ENCODE data around the gene EMCN.

- TF ChIP-seq POLR2AphosphoS5 (IDR thresholded peaks at IDR 0.05; ENCODE audit: low read depth, low read length) (no peak), CTCF (IDR thresholded peaks at IDR 0.05; ENCODE audit: control extremely low read depth in 1 of 3, insufficient read depth in 1 of 3, low read depth in 1 of 3, low read length in 3 of 3) (no peak), EZH2 (IDR thresholded peaks at IDR 0.05; ENCODE audit: low read depth, low read length, severe bottlenecking) (no peak), SAP30 (IDR thresholded peaks at IDR 0.05; ENCODE audit: insufficient read depth, insufficient replicate concordance, low read length) (no peak), RAD21 (IDR thresholded peaks at IDR 0.05 in 1 of 2, conservative IDR thresholded peaks at IDR 0.05 in 1 of 2; ENCODE audit: low read depth in 2 of 2, low read length in 2 of 2) (no peak), TEAD4 (IDR thresholded peaks at IDR 0.05; ENCODE audit: low read depth, low read length) (no peak), SP1 (IDR thresholded peaks at IDR 0.05; ENCODE audit: low read depth, low read length) (no peak), YY1 (IDR thresholded peaks at IDR 0.05; ENCODE audit: low read depth, low read length) (no peak), POLR2A (IDR thresholded peaks at IDR 0.05; ENCODE audit: control extremely low read depth in 1 of 2, low read depth in 2 of 2, low read length in 2 of 2) (no peak)
These were observed 38.0 kb upstream of the EMCN start for GRCh38 chr4:100555611-100556337.
